H9 (cell line): Measurements from ENCODE around the gene RNF114. TPM values are rescaled to one million over a fixed set of nuclear protein-coding genes. Genes with fewer than 3 reads are reported as not detected.
A peak's percentile ranks its signal among the peaks of the same experiment; 100 is the strongest.

Experiments used
- DNase-seq: peaks from one replicate; pipeline ENCODE4 v3.0.0-alpha.2; 2017
- H2AFZ ChIP-seq: one replicate; pipeline ENCODE4 v1.6.1; 2013; ENCODE audit warnings: mild to moderate bottlenecking, low read length, control low read depth, moderate library complexity
- H2AK5ac ChIP-seq: 2 replicates; pipeline ENCODE4 v1.6.1; 2013; ENCODE audit warnings: low read length, control low read depth, mixed read lengths; ENCODE audit not compliant: insufficient read length
- H2BK120ac ChIP-seq: one replicate; pipeline ENCODE4 v1.6.1; 2013; ENCODE audit warnings: low read depth, mild to moderate bottlenecking, low read length, control low read depth, inconsistent platforms; ENCODE audit not compliant: poor library complexity, severe bottlenecking
- H2BK12ac ChIP-seq: 2 replicates; pipeline ENCODE4 v1.6.1; 2013; ENCODE audit warnings: low read length, control low read depth, mixed read lengths, low read depth; ENCODE audit not compliant: insufficient read length
- H2BK15ac ChIP-seq: 2 replicates; pipeline ENCODE4 v1.6.1; 2013; ENCODE audit warnings: low read depth, low read length, control low read depth
- H2BK20ac ChIP-seq: one replicate; pipeline ENCODE4 v1.6.1; 2013; ENCODE audit warnings: low read depth, mild to moderate bottlenecking, low read length, control low read depth, inconsistent platforms; ENCODE audit not compliant: poor library complexity, severe bottlenecking
- H2BK5ac ChIP-seq: 2 replicates; pipeline ENCODE4 v1.6.1; 2013; ENCODE audit warnings: low read length, control low read depth, mixed read lengths; ENCODE audit not compliant: insufficient read length
- H3K14ac ChIP-seq: 2 replicates; pipeline ENCODE4 v1.6.1; 2013; ENCODE audit warnings: low read length, control low read depth; ENCODE audit not compliant: insufficient read depth
- H3K18ac ChIP-seq: 2 replicates; pipeline ENCODE4 v1.6.1; 2013; ENCODE audit warnings: low read depth, mild to moderate bottlenecking, mixed read lengths, low read length, control low read depth; ENCODE audit not compliant: insufficient read length
- H3K23ac ChIP-seq: 2 replicates; pipeline ENCODE4 v1.6.1; 2013; ENCODE audit warnings: low read length, control low read depth, mixed read lengths, low read depth; ENCODE audit not compliant: insufficient read length
- H3K23me2 ChIP-seq: 2 replicates; pipeline ENCODE4 v1.6.1; 2013; ENCODE audit warnings: low read depth, mild to moderate bottlenecking, mixed read lengths, low read length, control low read depth; ENCODE audit not compliant: insufficient read length, poor library complexity, severe bottlenecking
- H3K27ac ChIP-seq: 2 replicates; pipeline ENCODE4 v1.5.1; 2013; ENCODE audit warnings: low read length, control low read depth, mixed read lengths, low read depth; ENCODE audit not compliant: insufficient read length
- H3K27me3 ChIP-seq: 2 replicates; pipeline ENCODE4 v1.6.1; 2013; ENCODE audit warnings: low read length, control low read depth, inconsistent platforms; ENCODE audit not compliant: insufficient read depth
- H3K4ac ChIP-seq: 2 replicates; pipeline ENCODE4 v1.6.1; 2013; ENCODE audit warnings: low read depth, mild to moderate bottlenecking, control low read depth, inconsistent platforms, low read length, moderate library complexity
- H3K4me1 ChIP-seq: 2 replicates; pipeline ENCODE4 v1.6.1; 2013; ENCODE audit warnings: low read length, control low read depth, inconsistent platforms; ENCODE audit not compliant: insufficient read depth
- H3K4me2 ChIP-seq: 2 replicates; pipeline ENCODE4 v1.6.1; 2013; ENCODE audit warnings: low read length, control low read depth, mixed read lengths; ENCODE audit not compliant: insufficient read length, insufficient read depth
- H3K56ac ChIP-seq: 2 replicates; pipeline ENCODE4 v1.6.1; 2013; ENCODE audit warnings: low read depth, mild to moderate bottlenecking, mixed read lengths, low read length, control low read depth; ENCODE audit not compliant: insufficient read length
- H3K79me1 ChIP-seq: 2 replicates; pipeline ENCODE4 v1.6.1; 2013; ENCODE audit warnings: low read depth, mild to moderate bottlenecking, moderate library complexity, low read length, control low read depth, inconsistent platforms; ENCODE audit not compliant: insufficient read depth, poor library complexity, severe bottlenecking
- H3K79me2 ChIP-seq: 2 replicates; pipeline ENCODE4 v1.6.1; 2013; ENCODE audit warnings: low read length, control low read depth, inconsistent platforms; ENCODE audit not compliant: insufficient read depth
- H3K9ac ChIP-seq: 2 replicates; pipeline ENCODE4 v1.6.1; 2013; ENCODE audit warnings: low read length, control low read depth, mixed read lengths; ENCODE audit not compliant: insufficient read length; ENCODE audit errors: extremely low read depth
- H3K9me3 ChIP-seq: one replicate; pipeline ENCODE4 v1.6.1; 2013; ENCODE audit warnings: low read depth, low read length, inconsistent platforms; ENCODE audit not compliant: control insufficient read depth
- H3T11ph ChIP-seq: one replicate; pipeline ENCODE4 v1.6.1; 2013; ENCODE audit warnings: mild to moderate bottlenecking, low read length, control low read depth, inconsistent platforms
- H4K20me1 ChIP-seq: one replicate; pipeline ENCODE4 v1.6.1; 2013; ENCODE audit not compliant: control insufficient read depth, insufficient read length, insufficient read depth
- H4K5ac ChIP-seq: 2 replicates; pipeline ENCODE4 v1.6.1; 2013; ENCODE audit warnings: low read depth, mild to moderate bottlenecking, mixed read lengths, low read length, control low read depth; ENCODE audit not compliant: insufficient read length
- H4K8ac ChIP-seq: replicated peaks from 2 replicates; pipeline ENCODE4 v1.6.1; 2013; ENCODE audit warnings: low read length, control low read depth, mixed read lengths, low read depth; ENCODE audit not compliant: insufficient read length
- H4K91ac ChIP-seq: 2 replicates; pipeline ENCODE4 v1.6.1; 2013; ENCODE audit warnings: low read depth, mild to moderate bottlenecking, moderate library complexity, mixed read lengths, low read length, control low read depth; ENCODE audit not compliant: insufficient read length
- H3K27ac Mint-ChIP-seq, 3 experiments: 2 replicates in 2 of 3; 3 replicates in 1 of 3; pipeline ENCODE4 v1.8.0; 2020 to 2021; ENCODE audit warnings: mixed read lengths in 3 of 3, mild to moderate bottlenecking in 1 of 3, moderate library complexity in 1 of 3
- H3K27me3 Mint-ChIP-seq: 2 replicates; pipeline ENCODE4 v1.8.0; 2021; ENCODE audit warnings: low read depth, mild to moderate bottlenecking, moderate library complexity, mixed read lengths
- H3K36me3 Mint-ChIP-seq, 3 experiments: 2 replicates in 2 of 3; 3 replicates in 1 of 3; pipeline ENCODE4 v1.8.0; 2020 to 2021; ENCODE audit warnings: low read depth in 3 of 3, mixed read lengths in 3 of 3; ENCODE audit not compliant: insufficient read depth in 1 of 3
- H3K4me1 Mint-ChIP-seq, 2 experiments: 2 replicates each; pipeline ENCODE4 v1.8.0; 2020; ENCODE audit warnings: mixed read lengths in 2 of 2
- H3K4me3 Mint-ChIP-seq, 2 experiments: 2 replicates in 1 of 2; 3 replicates in 1 of 2; pipeline ENCODE4 v1.8.0; 2020 to 2021; ENCODE audit warnings: mild to moderate bottlenecking in 2 of 2, mixed read lengths in 2 of 2, moderate library complexity in 1 of 2
- H3K9me3 Mint-ChIP-seq, 2 experiments: 2 replicates in 1 of 2; 3 replicates in 1 of 2; pipeline ENCODE4 v1.8.0; 2020; ENCODE audit warnings: mild to moderate bottlenecking in 2 of 2, mixed read lengths in 2 of 2, moderate library complexity in 1 of 2
- CTCF ChIP-seq: fragments of 200-600 bp; sonication (generic); conservative IDR thresholded peaks from 3 replicates; pipeline ENCODE4 v1.8.0; 2021; ENCODE audit warnings: antibody characterized with exemption, mild to moderate bottlenecking
- WGBS: extraction: QIAGEN DNeasy Blood & Tissue Kit; methylation state at CpG from one replicate; pipeline ENCODE4 v1.1.7; 2013; ENCODE audit warnings: missing lambda C conversion rate, low lambda C conversion rate, mixed read lengths; ENCODE audit not compliant: insufficient read length; ENCODE audit errors: extremely low coverage; 5-methylcytosine and 5-hydroxymethylcytosine counted together
- total RNA-seq: library from RNA; stranded (reverse); gene quantifications from 2 replicates; pipeline ENCODE4 v1.2.1, GENCODE V29; 2021

RNF114 gene
- total RNA-seq, 1 experiment from 2014 or later: 75.5 TPM

GRCh38 chr20:49890471-49891361 lies 45.5 kb upstream of the RNF114 start:
- Histone ChIP-seq H3K27me3 (no peaks in the 10 kb centered on the region), H2AFZ (no peak overlapping the region), H3K4ac (no peak overlapping the region), H2BK20ac (no peak overlapping the region), H3K18ac (no peak overlapping the region), H3K23ac (no peak overlapping the region), H2BK120ac (no peak overlapping the region), H4K91ac (no peak overlapping the region), H3K56ac (no peak overlapping the region), H3K9ac (no peak overlapping the region), H2BK15ac (no peak overlapping the region), H3K14ac (no peak overlapping the region), H3K79me1 (no peaks in the 10 kb centered on the region), H2BK5ac (no peak overlapping the region), H3K9me3 (no peaks in the 10 kb centered on the region), H3K23me2 (no peaks in the 10 kb centered on the region), H3K4me2 (no peak overlapping the region), H4K8ac (no peak overlapping the region), H2BK12ac (no peak overlapping the region), H2AK5ac (no peak overlapping the region), H3K79me2 (no peaks in the 10 kb centered on the region), H3K27ac (no peak overlapping the region), H3T11ph (no peak overlapping the region), H3K4me1 (no peaks in the 10 kb centered on the region), H4K20me1 (no peaks in the 10 kb centered on the region), H4K5ac (no peak overlapping the region)
- H3K4me3 Mint-ChIP-seq: no peak overlapping the region
- WGBS: no CpG with 5 or more reads among the region's 21 CpGs
- peak overlapping the region in 1 of 3 experiments; percentile 44; a peak in 1 of 7 replicates for H3K27ac Mint-ChIP-seq
- H3K4me1 Mint-ChIP-seq: peaks cover 28 to 49% of the 10 kb centered on the region in 2 experiments
- peaks cover 1% of the 10 kb centered on the region for H3K27me3 Mint-ChIP-seq
- no peak for TF ChIP-seq CTCF
- DNase-seq: peak; percentile 55
- H3K36me3 Mint-ChIP-seq: peaks cover 3 to 10% (median 7%) of the 10 kb centered on the region in 3 experiments; a peak in 4 of 7 replicates
- no peaks in the 10 kb centered on the region for H3K9me3 Mint-ChIP-seq
